ELF-1 (cell line): Measurements from ENCODE around the gene VPS11.
"Not testable (repeated sequence)": the region's sequence is repeated elsewhere in the genome, so short reads cannot be mapped to it uniquely, and the experiment has no call there.

Source experiments
- DNase-seq: peaks from one replicate; pipeline ENCODE4 v3.0.0-alpha.2; 2016; ENCODE audit warnings: low read depth, low spot score

VPS11 gene

DNA sequence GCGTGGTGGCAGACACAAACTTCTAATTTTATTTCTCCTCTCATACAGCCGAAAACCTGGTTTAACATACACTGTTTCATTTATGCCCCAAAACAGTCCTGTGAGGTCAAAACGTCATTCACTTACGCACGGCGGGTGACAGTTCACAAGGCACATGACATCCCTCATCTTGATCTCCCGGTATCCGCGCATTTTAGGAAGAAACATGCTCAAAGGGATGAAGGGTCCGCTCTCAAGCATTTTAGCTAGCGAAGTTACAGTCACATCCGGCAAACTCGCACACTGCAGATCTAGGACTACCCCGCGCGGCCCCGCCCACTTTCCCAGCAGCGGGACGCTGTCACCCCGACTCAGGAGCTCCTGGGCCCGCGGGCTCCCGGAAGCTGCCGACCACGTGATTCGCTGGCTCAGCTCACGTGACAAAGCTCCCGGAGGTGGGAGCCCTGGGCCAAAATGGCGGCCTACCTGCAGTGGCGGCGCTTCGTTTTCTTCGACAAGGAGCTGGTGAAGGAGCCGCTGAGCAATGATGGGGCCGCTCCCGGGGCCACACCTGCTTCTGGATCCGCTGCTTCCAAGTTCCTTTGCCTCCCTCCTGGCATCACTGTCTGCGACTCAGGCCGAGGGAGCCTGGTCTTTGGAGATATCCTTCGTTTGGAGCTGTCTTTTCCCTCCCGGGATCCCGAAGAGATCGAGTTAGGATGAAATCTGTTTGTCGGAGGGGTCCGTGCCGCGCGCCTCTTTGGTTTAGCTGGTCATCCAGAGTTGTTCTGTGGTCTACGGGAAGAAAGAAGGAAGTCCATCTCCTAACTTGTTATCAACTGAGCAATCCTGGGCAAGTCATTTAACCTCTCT lies at the start of gene VPS11:
TSS of gene VPS11 (plus strand) at position 448 of the 852 bp plus-strand sequence. CDS start at position 454, 6 bp downstream.
- DNase-seq: peak; percentile 96

DNA sequence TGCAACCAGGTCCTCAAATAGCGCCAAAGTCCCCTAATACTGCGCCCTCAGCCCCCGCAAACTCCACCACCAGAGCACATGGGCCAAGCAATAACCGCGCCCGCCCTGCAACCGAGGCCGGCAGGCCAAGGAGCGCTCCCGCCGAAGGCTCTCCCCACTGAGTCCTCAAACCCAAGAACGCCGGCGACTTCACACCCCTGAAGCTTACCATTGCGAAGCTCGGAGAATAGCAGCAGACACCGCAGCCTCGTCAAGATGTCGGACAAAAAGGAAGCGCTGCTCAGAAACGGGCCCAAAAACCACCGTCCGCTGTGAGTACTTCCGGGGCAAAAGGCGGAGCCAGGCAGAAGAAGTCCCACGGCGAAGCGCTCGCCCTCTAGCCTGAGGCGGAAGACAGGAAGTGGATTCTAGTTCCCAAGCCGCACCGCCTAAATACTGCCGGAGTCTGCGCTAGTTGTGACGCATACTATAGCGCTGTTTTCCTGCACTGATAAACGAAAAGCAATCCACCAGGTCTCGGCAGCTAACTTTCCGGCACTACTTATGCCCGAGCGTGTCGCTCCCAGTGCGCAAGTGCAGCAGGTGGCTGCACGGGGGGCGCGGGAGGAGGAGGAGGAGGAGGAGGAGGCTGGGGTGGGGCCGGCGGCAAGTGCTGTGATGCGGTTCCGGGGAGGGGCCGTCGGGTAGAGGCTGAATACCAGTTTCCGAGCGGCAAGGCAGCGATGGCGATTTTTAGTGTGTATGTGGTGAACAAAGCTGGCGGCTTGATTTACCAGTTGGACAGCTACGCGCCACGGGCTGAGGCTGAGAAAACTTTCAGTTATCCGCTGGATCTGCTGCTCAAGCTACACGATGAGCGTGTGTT lies 49.3 kb upstream of the VPS11 start, which contains the start of the genes RPS25 and TRAPPC4:
TSS of gene RPS25 (minus strand) at position 270 of the 865 bp plus-strand sequence. CDS start at position 211, 59 bp downstream.
TSS of gene TRAPPC4 (plus strand) at position 693 of the 865 bp plus-strand sequence. CDS start at position 723, 30 bp downstream.
- DNase-seq: peak; percentile 97

DNA sequence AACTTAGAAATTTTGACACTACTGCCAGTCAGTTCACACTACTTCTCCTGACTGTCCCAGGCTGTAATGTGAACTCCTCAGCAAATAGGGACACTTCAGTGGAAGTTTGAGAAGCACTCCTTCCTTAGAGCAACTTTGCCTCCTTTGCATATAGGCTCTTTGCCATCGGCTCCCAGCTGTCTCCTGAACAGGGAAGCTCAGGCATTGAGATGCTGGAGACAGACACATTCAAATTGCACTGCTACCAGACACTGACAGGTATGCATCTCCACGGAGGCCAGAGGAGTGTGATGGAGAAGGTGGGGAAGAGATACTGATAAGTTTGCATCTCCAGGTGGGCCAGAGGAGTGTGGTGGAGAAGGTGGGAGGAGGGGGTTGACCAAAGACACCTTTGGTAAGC lies 47.6 kb upstream of the VPS11 start:
- no peak for DNase-seq

DNA sequence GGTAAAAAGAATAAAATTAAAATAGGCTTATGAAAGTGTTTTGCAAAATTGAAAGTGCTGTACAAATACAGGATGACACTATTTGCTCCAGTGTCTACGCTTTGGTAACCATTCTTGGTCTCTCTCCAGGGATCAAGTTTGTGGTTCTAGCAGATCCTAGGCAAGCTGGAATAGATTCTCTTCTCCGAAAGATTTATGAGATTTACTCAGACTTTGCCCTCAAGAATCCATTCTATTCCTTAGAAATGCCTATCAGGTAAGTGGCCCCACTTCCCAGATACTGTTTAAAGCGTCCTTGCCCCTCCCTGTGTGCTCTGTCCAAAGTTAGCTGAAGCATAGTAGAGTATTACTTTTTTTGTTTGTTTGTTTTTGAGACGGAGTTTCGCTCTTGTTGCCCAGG lies 46.0 kb upstream of the VPS11 start:
- DNase-seq: no peak

DNA sequence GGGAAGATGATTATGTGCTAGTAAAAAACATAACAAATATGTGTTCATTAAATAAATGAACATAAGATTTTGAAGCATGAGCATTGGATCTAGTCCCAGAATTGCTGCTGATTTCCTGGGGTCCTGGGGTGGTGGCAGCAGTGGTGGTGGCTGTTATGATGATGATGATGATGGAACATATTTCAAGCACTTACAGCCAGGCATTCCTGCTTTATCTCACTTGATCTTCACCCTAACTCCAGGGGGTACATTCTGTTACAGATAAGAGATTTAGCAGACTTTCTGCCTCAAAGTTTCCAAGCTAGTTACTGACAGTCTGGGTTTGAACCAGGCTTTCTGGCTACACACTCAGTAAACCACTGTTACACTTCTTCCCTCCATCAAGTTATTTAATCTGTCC lies 43.9 kb upstream of the VPS11 start:
- no peak for DNase-seq

DNA sequence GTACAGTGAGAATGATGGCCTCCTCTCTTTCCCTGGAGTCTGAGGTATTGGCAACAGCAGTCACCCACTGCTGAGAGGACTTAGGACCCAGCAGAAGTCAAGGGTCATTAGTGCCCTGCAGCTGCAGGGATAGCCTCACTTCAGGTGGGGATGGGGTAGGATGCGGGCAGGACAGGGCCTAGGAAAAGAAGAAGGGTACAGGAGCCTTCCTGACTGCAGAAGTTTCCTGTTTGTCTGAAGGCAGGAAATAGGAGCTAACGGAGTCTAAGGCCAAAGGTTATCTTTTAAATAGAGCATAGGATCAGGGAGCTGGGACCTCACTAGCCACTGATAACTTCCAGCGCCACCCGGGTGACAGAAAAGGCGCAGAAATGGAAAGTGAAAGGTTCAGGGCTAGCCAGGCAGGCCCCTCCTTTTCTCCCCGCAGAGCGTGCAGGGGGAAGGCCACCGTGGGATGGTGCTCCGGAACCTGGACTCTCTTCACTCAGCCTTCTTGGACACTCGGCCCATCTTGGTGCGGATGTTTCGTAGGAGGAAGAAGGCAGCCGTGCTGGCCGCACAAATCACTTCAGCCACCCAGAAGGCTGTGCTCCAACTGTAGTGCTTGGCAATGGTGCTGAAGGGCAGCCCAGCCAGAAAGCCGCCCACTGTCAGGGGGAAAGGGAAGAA lies 43.1 kb upstream of the VPS11 start:
- DNase-seq: no peak

DNA sequence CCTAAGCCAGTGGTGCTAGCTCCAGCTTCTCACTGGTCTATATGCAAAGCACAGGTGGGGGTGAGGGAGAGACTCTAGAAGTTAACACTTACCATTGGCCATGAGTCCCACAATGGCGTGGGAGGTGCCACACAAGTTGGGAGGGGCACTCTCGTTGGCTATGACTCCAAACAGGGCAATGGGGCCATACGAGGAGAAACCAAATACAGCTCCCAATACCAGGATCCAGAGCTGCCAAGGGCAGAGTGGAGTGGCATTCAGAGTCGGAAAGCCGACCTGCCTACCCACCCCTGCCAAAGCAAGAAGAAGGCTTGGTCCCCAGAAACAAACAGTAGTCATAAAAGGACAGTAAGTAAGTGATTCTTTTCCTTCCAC lies 42.5 kb upstream of the VPS11 start:
- DNase-seq: no peak

DNA sequence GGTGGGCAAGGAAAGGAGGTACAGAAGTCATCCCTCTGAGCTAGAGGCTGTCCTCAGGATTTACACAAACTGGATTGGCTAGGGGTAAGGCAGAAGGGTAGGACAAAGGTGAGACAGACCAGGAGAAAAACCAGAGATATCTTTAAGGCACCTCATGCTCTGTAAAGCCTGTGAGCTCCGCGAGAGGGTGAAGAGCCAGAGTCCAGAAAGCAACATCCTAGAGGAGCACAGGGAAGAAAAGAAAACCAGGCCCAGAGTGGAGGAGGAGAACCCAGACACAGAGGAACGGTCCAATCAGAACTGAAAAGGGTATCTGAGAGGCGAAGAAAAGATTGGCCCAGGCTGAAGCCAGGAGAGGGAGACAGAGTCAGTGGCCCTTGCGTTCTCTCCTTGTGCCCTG lies 42.1 kb upstream of the VPS11 start:
- no peak for DNase-seq

DNA sequence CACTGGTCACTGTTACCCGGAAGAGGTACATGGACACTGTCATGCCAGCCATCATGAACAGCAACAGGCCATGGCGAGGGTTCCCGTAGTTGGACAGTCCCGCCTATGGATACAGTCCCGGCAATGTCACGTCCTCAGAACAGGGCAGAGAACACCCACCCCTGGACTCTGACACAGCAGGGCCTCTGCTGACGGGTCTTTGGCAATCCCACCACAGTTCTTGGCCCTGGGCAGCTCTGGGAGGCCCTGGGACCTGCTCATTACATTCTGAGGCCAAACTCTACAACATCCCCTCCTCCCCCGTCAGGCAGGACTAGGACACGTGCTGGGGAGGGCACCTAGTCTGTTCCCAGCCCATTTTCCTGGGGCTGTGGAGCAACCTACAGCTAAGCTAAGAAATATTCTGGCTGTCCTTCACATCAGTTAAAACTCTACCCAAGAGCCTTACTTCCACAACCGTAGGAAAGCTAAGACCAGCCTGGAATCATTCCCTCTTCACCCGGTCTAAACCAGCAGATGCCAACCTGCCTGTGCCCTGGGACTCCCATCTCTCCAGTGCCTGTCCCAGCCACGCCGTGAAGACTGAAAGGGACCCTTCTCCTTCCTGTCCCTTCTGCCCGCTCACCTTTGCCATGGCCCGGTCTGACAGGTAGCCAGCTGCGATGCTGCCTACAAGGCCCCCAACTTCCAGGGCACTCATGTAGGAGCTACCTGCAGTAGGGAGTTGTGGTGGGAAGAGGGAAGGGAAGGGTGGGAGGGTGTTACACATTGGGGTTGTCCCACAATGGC lies 41.4 kb upstream of the VPS11 start:
- DNase-seq: no peak

DNA sequence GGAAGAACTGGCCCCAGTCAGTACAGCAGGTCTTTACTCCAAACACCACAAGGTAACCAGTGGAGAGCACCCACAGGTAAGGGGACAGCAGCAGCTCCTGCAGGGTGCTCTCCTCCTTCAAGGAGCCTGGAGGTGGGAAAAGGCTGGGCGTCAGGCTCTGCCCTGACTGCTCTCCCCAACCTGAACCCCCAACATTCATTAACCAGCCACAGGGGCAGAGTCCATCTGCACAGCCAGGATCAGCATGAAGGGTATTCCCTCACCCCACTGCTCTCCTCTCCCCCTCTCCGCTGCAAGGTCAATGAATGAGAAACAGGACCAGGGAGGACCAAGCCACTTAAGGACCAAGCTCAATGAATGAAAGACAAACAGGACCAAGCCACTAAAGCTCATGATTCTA lies 40.6 kb upstream of the VPS11 start:
- no peak for DNase-seq

DNA sequence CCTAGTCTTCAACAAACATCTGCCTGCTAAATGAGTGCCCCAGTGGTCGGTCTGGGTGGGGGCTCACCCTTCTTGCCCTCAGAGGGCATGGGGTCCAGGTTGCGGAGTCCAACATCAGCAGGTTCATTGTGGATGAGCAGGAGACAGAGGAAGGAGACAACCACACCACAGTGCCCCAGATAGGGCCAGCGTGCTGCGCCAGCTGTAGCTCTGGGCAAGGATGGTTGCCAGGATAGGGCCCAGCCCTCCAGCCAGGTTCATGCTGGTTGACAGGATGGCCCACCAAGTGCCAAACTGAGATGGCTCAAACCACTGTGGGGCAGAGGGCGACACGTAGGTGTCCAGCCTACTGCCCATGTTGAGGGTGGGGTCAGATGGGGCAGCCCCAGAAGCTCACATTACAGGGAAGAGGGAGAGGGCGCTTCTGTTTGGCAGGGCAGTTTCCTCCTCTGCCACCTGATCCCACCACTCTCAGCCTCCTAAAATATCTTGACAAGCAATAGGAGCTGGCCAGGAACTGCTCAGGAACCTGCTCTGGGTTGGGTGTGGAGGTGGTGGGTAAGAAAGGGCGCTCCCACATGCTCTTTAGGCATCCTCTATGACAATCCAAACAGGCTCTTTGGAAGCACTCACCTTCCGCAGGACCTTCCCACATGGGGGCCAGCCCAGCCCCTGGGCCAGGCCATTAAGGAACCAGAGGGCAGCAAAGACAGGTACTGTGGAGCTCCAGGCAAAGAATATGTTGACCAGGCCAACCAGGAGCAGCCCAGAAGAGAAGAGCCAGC lies 39.9 kb upstream of the VPS11 start:
- no peak for DNase-seq

DNA sequence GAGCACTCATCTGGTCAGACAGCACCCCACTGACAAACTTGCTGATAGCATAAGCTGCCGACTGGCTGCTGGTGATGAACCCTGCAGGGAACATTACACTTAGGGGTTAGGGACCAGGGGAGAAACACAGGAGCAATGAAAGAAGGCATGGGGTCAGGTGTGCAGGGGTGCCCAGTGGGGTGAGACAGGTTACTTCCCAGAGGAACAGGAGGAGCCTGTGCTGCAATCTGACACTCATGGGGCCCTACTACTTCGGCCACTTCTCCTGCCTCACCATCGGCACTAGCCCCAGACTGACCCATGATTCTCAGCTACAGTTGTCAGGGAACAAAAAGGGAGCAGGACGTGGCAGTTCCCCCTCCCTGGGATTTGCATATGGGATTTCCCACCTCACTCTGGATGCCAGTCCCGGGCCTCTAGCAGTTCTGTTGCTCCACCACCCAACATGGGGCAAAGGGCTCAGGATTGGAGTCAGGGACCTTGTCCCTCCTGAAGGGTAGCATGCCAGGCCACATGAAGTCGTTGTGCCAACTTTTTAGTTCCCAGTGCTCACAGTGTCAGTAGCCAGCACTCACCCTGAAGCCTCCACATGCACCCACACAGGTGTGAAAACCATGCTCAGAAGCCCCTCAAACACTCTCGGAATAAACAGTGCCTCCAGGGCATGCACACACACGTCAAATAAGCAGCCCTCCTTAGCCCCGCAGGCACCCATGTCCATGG lies 39.1 kb upstream of the VPS11 start:
- DNase-seq: no peak

DNA sequence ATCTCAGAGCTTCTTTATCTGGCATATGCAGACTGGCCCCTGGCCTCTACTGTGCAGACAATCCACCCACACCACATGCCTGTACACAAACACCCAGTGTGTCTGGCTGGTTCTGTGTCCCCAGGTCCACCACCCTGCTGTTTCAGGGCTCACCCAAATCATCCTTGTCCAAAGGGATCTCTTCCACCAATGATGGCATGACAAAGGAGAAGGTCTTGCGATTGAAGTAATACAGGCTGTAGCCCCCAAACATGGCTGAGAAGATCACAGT lies 38.6 kb upstream of the VPS11 start:
- no peak for DNase-seq

DNA sequence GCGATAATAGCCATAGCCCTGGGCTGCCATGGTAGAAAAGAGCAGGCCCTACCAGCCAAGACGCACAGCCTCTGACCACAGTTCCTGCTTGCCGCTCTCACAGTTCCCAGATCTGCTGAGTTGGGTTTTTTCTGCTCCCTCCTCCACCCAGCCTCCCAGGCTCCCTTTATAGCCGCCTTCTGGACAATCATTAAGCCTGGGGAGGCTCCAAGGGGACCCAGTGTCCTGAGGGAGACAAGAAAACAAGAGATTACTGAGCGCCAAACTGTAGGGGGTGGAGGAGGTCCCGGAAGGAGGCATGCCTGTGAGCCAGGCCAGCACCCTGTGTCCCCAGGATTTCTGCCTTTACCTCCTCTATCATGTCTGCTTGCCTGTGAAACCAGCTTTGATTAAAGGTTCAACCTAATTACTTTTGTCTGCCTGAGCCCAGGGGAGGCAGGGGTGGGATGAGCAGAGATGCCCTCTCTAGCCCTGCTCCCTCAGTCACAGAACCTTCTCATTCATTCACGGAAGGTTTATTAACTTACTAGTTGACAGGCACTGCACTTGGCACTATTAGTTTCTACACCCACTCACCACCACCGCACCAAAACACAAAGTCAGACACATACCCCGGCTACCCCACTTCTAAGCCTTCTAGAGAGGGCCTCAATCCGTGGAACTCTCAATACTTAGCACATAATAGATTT lies 38.1 kb upstream of the VPS11 start:
- peak; percentile 74 for DNase-seq

DNA sequence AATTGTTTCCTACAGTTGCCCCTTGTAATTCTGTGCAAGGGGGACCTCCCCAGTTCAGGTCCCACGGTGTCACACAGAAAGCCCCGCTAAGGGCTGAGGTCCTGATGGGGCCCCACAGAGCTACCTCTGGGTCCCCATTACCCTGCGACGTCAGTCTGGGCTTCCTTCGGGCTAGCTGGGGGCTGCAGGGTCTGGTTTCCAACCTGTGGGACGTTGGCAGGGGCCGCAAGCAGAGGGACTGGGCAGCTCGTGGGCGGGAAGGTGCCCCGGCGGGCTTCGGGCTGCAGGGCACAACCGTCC lies 37.6 kb upstream of the VPS11 start:
- no peak for DNase-seq

DNA sequence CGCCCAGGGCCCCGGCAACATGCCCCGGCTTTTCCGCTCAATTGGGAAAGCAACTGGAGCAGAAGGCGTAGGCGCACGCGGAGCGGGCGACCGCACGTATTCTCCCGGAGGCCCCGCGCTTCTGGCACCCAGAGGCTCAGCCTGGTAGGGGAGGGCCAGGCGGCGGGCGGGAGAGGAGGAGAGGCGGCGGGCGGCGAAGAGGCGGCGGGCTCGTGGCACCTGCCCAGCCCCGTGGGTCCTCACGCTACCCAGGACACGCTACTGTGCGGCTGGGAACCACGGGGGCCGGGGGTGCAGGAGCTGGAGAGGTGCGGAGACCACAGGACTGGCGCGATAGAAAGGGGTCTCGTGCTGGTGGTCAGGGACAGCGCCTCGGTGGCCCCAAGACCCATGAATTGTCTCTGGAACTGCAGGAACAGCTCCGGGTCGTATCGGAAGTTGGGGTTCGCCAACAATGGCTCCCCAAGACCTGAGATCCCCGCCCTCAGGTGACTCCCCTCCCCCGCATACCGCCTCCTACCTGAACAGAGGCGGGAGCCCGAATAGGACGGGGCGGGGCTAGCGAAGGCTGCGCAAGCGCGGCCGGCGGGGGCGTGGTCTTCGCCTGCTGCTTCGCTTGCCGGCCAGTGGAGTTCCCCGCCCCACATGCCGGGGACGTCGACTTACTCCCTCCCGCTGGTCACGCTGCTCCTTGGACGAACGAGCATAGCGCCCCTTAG lies 37.1 kb upstream of the VPS11 start, which contains the start of gene SLC37A4:
TSS of gene SLC37A4 (minus strand) at position 549 of the 719 bp plus-strand sequence.
- DNase-seq: peak; percentile 99

DNA sequence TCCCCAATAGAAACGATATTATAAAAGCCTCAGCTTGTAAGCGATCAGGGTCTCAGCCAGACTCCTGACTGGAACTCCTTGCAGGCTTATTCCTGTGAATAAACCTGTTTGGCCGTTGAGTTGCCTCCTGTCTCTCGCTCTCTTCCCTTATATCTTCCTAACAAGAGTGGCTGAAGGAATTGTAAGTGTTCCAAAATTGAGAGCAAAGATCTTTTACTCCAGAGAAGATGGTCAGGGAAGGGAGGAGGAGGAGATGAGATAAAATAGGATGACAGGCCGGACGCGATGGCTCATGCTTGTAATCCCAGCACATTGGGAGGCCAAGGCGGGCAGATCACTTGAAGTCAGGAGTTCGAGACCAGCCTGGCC lies 35.7 kb upstream of the VPS11 start:
- DNase-seq: no peak

DNA sequence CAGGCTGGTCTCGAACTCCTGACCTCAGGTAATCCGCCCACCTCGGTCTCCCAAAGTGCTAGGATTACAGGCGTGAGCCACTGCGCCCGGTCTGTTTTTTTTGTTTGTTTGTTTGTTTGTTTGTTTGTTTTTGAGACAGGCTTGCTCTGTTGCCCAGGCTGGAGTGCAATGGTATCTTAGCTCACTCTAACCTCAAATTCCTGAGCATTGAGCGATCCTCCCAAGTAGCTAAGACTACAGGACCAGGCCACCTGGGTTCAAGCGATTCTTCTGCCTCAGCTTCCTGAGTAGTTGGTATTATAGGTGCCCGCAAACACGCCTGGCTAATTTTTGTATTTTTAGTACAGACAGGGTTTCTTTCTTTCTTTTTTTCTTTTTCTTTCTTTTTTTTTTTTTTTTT lies 34.2 kb upstream of the VPS11 start:
- not testable (repeated sequence) for DNase-seq

DNA sequence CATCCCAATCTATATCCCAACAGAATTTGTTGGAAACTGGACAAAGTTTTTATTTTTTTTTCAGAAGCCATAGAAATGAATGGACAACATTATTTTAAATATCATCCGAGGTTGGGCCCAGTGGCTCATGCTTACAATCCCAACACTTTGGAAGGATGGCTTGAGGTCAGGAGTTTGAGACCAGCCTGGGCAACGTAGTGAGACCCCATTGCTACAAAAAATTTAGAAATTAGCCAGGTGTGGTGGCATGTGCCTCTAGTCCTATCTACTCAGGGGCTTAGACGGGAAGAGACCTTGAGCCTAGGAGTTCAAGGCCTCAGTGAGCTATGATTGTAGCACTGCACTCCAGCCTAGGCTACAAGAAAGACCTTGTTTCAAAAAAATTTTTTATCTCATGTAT lies 32.8 kb upstream of the VPS11 start:
- no peak for DNase-seq
